GM19468 (cell line): ENCODE data around the gene CDKN1A.

Experiments
- ATAC-seq: cut with Tn5 transposase; IDR thresholded peaks from one replicate; pipeline ENCODE4 v1.9.1; 2021; ENCODE audit warnings: mild to moderate bottlenecking, moderate library complexity, moderate number of reproducible peaks; ENCODE audit not compliant: unreplicated experiment; ENCODE audit errors: extremely low read depth

The CDKN1A gene

GRCh38 chr6:36676141-36677058 lies 2.1 kb upstream of the CDKN1A start:
- no peak for ATAC-seq

- no peak for ATAC-seq
These were observed 1.3 kb upstream of the CDKN1A start for GRCh38 chr6:36677059-36677749.

GRCh38 chr6:36677753-36678487 lies 594 bp upstream of the CDKN1A start:
- no peak for ATAC-seq

GRCh38 chr6:36679043-36679833 lies 724 bp downstream of the CDKN1A start:
- ATAC-seq = no peak

GRCh38 chr6:36682328-36683144 lies 4.0 kb downstream of the CDKN1A start:
- ATAC-seq = no peak

- ATAC-seq = no peak
These were observed 4.7 kb downstream of the CDKN1A start for GRCh38 chr6:36683145-36683655.

- no peak for ATAC-seq
These were observed 5.3 kb downstream of the CDKN1A start for GRCh38 chr6:36683656-36684446.

- ATAC-seq = no peak
These were observed 5.9 kb downstream of the CDKN1A start for GRCh38 chr6:36684447-36684812.

GRCh38 chr6:36685166-36685924 lies 6.8 kb downstream of the CDKN1A start:
- no peak for ATAC-seq

- ATAC-seq = no peak
These were observed 7.6 kb downstream of the CDKN1A start for GRCh38 chr6:36685926-36686667.

- no peak for ATAC-seq
These were observed 8.4 kb downstream of the CDKN1A start for GRCh38 chr6:36686668-36687513.

- ATAC-seq = no peak
These were observed 9.7 kb downstream of the CDKN1A start for GRCh38 chr6:36688063-36688738.

- ATAC-seq = no peak
These were observed 10.2 kb downstream of the CDKN1A start for GRCh38 chr6:36688739-36689075.

GRCh38 chr6:36691011-36691410 lies 12.5 kb downstream of the CDKN1A start:
- no peak for ATAC-seq

GRCh38 chr6:36691612-36692011 lies 13.1 kb downstream of the CDKN1A start:
- ATAC-seq = no peak

- ATAC-seq = peak; percentile 53
These were observed 13.7 kb downstream of the CDKN1A start for GRCh38 chr6:36692220-36692619.
